ENCODE results near the gene SLC12A6.

DNA sequence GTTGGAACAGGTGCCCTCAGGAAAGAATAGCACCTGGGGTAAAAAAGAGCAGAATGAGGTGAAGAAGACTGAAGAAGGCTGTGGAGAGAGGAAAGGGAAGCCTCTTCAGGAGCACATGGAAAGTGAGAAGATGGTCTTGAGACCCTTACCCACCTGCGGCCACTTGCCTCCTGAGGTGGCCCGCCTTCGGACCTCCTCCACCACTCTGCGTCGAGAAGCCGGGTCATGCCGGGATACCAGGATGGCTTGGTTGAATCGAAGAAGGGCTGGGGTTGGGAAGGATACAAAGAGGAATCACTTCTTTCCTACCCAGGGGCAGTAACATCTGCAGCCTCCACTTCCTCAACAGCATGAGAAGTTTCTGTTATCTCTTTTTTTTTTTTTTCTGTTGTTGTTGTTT is 26.5 kb upstream of the SLC12A6 start:
- TF ChIP-seq CTCF (IDR thresholded peaks at IDR 0.05) = no peak
- TF ChIP-seq SIN3A (IDR thresholded peaks at IDR 0.05; ENCODE audit: borderline replicate concordance, insufficient read depth, low read depth, low read length) = no peak
- TF ChIP-seq POLR2AphosphoS5 (IDR thresholded peaks at IDR 0.05; ENCODE audit: low read depth, low read length) = no peak
- no peak for TF ChIP-seq REST (IDR thresholded peaks at IDR 0.05; ENCODE audit: insufficient read depth in 1 of 2, low read depth in 2 of 2, low read length in 1 of 2)

All from Panc1 (cell line).